ENCODE results near the gene SULF2.

Gene SULF2

GRCh38 chr20:47654370-47654769 is 130.9 kb downstream of the SULF2 start:
- DNase-seq (ENCODE audit: low read depth in 1 of 2, low spot score in 1 of 2): no peak

GRCh38 chr20:47653869-47654268 is 131.4 kb downstream of the SULF2 start:
- no peak for DNase-seq (ENCODE audit: low read depth in 1 of 2, low spot score in 1 of 2)

- DNase-seq (ENCODE audit: low read depth in 1 of 2, low spot score in 1 of 2): no peak
Observed at GRCh38 chr20:47652794-47653193, 132.5 kb downstream of the SULF2 start.

- no peak for DNase-seq (ENCODE audit: low read depth in 1 of 2, low spot score in 1 of 2)
Observed at GRCh38 chr20:47652301-47652700, 133.0 kb downstream of the SULF2 start.

GRCh38 chr20:47648943-47649342 is 136.3 kb downstream of the SULF2 start:
- no peak for DNase-seq (ENCODE audit: low read depth in 1 of 2, low spot score in 1 of 2)

GRCh38 chr20:47647994-47648393 is 137.3 kb downstream of the SULF2 start:
- no peak for DNase-seq (ENCODE audit: low read depth in 1 of 2, low spot score in 1 of 2)

- DNase-seq (ENCODE audit: low read depth in 1 of 2, low spot score in 1 of 2): no peak
Observed at GRCh38 chr20:47645632-47646031, 139.6 kb downstream of the SULF2 start.

- DNase-seq (ENCODE audit: low read depth in 1 of 2, low spot score in 1 of 2): no peak
Observed at GRCh38 chr20:47642624-47643023, 142.7 kb downstream of the SULF2 start.

- no peak for DNase-seq (ENCODE audit: low read depth in 1 of 2, low spot score in 1 of 2)
Observed at GRCh38 chr20:47642118-47642517, 143.2 kb downstream of the SULF2 start.

- DNase-seq (ENCODE audit: low read depth in 1 of 2, low spot score in 1 of 2): no peak
Observed at GRCh38 chr20:47638851-47639250, 146.4 kb downstream of the SULF2 start.

- DNase-seq (ENCODE audit: low read depth in 1 of 2, low spot score in 1 of 2): no peak
Observed at GRCh38 chr20:47635256-47635655, 150.0 kb downstream of the SULF2 start.

- DNase-seq (ENCODE audit: low read depth in 1 of 2, low spot score in 1 of 2): no peak
Observed at GRCh38 chr20:47631078-47631477, 154.2 kb downstream of the SULF2 start.

GRCh38 chr20:47629907-47630306 is 155.4 kb downstream of the SULF2 start:
- no peak for DNase-seq (ENCODE audit: low read depth in 1 of 2, low spot score in 1 of 2)

GRCh38 chr20:47627540-47627939 is 157.7 kb downstream of the SULF2 start:
- no peak for DNase-seq (ENCODE audit: low read depth in 1 of 2, low spot score in 1 of 2)

- DNase-seq (ENCODE audit: low read depth in 1 of 2, low spot score in 1 of 2): no peak
Observed at GRCh38 chr20:47623206-47623605, 162.1 kb downstream of the SULF2 start.

- no peak for DNase-seq (ENCODE audit: low read depth in 1 of 2, low spot score in 1 of 2)
Observed at GRCh38 chr20:47622118-47622665, 163.1 kb downstream of the SULF2 start.

GRCh38 chr20:47620808-47621805 is 164.2 kb downstream of the SULF2 start:
- DNase-seq (ENCODE audit: low read depth in 1 of 2, low spot score in 1 of 2): no peak

- no peak for DNase-seq (ENCODE audit: low read depth in 1 of 2, low spot score in 1 of 2)
Observed at GRCh38 chr20:47618479-47618878, 166.8 kb downstream of the SULF2 start.

- DNase-seq (ENCODE audit: low read depth in 1 of 2, low spot score in 1 of 2): no peak
Observed at GRCh38 chr20:47614703-47615309, 170.5 kb downstream of the SULF2 start.

GRCh38 chr20:47612670-47613069 is 172.6 kb downstream of the SULF2 start:
- no peak for DNase-seq (ENCODE audit: low read depth in 1 of 2, low spot score in 1 of 2)

GRCh38 chr20:47611785-47612184 is 173.5 kb downstream of the SULF2 start:
- DNase-seq (ENCODE audit: low read depth in 1 of 2, low spot score in 1 of 2): no peak

- no peak for DNase-seq (ENCODE audit: low read depth in 1 of 2, low spot score in 1 of 2)
Observed at GRCh38 chr20:47610945-47611250, 174.4 kb downstream of the SULF2 start.

Data from activated T-helper 1 cell treated with anti-CD3 and anti-CD28 coated beads, Interleukin-2, amount 50 U/mL, for 16 hours (primary cell).